GM19455 (cell line): ENCODE data around the gene TNN.

ENCODE experiments used
- ATAC-seq: cut with Tn5 transposase; IDR thresholded peaks from one replicate; pipeline ENCODE4 v1.9.1; 2021; ENCODE audit not compliant: unreplicated experiment

Gene TNN

GRCh38 chr1:175137369-175137768, 69.7 kb downstream of the TNN start:
- ATAC-seq: no peak

DNA sequence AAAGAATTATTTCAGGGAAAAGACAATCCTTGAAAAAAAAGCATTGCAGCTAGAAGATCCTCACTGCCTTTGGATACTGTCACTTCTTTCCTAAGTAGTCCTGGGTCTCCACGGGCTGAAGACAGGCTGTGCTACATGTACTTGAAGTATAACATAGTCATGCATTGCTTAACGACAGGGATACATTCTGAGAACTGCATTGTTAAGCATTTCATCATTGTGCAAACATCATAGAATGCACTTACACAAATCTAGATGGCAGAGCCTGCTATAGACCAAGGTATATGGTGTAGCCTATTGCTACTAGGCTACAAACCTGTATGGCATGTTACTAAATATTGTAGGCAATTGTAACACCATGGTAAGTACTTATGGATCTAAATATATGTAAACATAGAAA, 70.9 kb downstream of the TNN start:
- no peak for ATAC-seq

DNA sequence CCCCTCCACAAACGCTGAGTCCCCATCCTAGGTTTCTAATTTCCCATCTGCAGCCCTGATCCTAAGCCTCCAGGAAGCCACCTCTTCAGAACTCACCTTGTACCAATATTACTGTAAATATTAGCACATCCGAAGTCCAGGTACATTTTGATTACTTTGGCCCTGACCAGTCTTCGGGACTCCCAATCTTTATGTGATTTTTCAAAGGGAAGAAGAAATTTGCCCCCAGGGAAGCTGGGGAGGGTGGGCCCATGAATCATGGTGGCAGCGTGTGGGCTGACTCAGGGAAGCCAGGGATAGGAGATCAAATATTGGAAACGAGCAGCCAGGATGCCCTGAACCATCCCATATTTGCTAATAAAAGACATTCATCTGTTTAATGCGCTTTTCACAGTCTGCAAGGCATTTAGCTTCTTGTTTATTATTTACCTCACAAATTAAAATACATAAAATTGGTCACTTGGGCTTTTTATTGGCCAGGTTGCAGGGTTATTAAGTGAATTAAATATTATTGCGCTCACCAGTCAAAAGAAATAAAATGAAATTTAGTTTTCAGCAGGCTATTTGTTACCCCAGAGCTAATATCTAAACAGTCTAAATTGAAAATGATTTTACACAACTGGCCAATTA, 78.4 kb downstream of the TNN start:
- no peak for ATAC-seq

GRCh38 chr1:175146529-175147213, 79.0 kb downstream of the TNN start:
- ATAC-seq: no peak

GRCh38 chr1:175147569-175147968, 79.9 kb downstream of the TNN start:
- ATAC-seq: no peak

GRCh38 chr1:175148068-175148467, 80.4 kb downstream of the TNN start:
- no peak for ATAC-seq

GRCh38 chr1:175150596-175151319, 83.1 kb downstream of the TNN start:
- no peak for ATAC-seq

DNA sequence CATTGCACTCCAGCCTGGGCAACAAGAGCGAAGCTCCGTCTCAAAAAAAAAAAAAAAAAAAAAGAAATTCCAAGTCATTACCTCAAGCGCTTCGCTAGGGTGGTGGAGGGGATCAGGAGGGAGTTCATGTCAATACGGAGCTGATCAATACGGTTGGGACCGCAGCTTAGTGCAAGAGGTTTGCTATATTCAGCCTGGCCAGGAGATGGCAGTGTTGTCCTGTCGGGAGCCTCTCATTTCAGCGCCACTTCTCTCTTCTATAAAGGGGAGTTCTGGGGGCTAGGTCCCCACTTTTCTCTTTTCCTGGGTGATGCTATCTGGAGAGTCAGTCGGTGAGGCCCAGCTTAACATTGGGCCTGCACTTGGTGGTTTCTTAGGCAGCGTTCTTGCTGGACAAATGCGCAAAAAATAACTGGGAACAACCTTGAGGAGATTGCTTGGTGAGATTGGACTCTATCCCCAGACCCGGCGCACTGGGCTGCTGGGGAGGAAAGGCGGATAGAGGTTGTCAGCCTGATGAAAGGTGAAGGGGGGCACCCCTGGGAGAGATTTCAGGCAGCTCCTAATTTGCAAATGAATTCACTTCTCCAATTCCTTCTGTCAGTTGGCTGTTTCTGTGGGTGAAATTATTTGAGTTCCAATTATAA, 84.5 kb downstream of the TNN start:
- peak; percentile 53 for ATAC-seq

- ATAC-seq: peak; percentile 54
Measured at GRCh38 chr1:175154629-175155472, 87.2 kb downstream of the TNN start.

GRCh38 chr1:175155473-175155856, 87.8 kb downstream of the TNN start:
- no peak for ATAC-seq

- ATAC-seq: no peak
Measured at GRCh38 chr1:175155936-175156335, 88.3 kb downstream of the TNN start.

DNA sequence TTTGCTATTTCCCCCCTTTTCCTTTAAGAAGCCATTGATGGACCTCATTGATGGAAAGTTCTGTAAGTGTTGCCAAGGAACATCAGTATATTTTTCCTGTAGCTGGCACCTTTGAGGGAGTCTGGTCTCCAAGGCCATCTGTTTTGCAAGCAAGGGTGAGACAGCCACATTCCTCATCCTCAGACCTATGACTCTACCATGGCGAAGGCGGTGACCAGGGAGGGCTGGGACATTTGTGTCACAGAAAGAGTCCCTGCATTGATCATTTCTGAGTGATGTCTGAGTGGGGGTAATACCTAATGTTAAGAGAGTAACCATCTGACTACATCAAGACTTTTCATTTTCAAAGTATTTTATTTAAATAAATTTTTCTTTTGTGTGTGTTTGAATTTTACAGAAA, 89.6 kb downstream of the TNN start:
- no peak for ATAC-seq

- no peak for ATAC-seq
Measured at GRCh38 chr1:175158170-175158591, 90.5 kb downstream of the TNN start.

DNA sequence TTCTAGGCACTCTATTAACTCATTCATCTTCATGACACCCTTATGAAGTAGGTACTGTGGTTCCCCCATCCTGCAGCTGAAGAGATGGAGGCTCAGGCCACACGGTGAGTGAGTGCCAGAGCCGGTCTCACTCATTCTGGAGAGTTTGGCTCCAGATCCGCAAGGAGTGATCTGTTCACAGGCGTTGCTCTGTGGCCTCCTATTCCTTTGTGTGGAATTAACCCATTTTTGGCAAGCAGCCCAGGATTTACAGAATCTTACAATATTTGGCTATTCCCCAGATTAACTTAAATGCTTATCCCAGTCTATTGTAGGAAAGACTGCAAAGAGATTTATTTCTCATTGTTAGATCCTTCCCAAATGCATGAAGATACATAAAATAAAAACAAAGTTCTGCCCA, 95.3 kb downstream of the TNN start:
- no peak for ATAC-seq

GRCh38 chr1:175163702-175164101, 96.1 kb downstream of the TNN start:
- no peak for ATAC-seq

GRCh38 chr1:175164751-175165150, 97.1 kb downstream of the TNN start:
- no peak for ATAC-seq

GRCh38 chr1:175166746-175167145, 99.1 kb downstream of the TNN start:
- ATAC-seq: no peak

- ATAC-seq: no peak
Measured at GRCh38 chr1:175167861-175168260, 100.2 kb downstream of the TNN start.

DNA sequence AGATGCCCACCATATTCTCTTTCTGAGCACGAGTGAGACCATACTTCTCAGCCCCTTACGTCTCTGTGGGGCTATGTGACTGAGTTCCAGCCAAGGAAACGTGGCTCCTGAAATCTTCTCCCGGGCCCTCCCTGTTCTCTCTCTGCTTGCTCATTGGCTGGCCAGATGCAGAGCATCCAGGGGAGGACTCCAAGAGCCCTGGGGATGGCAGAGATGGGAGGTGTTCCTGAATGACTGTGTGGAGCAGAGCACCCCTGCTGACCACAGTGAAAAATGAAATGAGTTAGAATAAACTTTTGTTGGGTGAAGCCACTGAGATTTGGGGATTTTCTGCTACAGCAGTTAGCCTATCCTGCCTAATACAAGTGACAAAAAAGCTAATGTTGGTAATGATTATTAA, 101.1 kb downstream of the TNN start:
- ATAC-seq: no peak

DNA sequence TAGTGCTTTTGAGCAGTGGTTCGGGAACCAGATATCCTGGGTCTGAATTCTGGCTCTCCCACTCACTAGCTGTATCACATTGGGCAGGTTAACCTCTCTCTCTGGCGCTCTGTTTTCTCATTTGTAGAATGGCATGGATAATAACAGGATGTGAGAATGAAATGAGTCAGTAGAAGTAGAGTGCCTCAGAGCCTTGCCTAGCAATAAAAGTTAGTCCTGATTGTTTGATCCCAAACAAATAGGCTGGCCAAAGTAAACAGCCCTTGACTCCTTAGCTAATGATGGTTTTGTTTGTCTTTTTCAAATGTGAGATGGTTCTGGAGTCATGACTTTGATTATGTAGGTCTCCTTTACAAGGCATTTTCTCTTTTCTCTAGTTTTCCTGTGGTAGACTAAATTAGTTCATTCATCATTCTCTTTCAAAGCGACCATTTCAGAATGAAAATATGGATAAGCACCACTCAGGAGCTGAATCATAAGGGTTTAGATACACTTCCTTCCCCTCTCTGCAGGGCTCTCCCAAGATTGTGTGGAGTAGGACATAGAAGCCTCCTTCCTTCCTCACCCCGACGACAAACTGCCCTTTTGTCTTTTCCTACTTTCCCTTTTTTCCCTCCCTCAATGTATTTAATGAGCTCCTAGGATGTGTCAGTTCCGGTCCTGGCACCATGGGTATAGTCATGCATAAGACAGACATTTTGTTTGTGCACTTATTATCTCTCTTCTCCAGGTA, 101.8 kb downstream of the TNN start:
- no peak for ATAC-seq
